ENCODE measurements around the gene ZNF580.

The ZNF580 gene

GRCh38 chr19:55645512-55645881 is 4.7 kb downstream of the ZNF580 start:
- DNase-seq (ENCODE audit: low read depth in 2 of 2), result no peak

GRCh38 chr19:55646889-55647731 is 6.3 kb downstream of the ZNF580 start:
- no peak for DNase-seq (ENCODE audit: low read depth in 2 of 2)

GRCh38 chr19:55647732-55648584 is 7.2 kb downstream of the ZNF580 start, which contains the start of gene CCDC106:
TSS of gene CCDC106 (plus strand) at chr19:55648212. CDS start at chr19:55649047, 835 bp downstream.
- peak; percentile 49 to 54 for DNase-seq (ENCODE audit: low read depth in 2 of 2)

- DNase-seq (ENCODE audit: low read depth in 2 of 2), result no peak
Observed at GRCh38 chr19:55648585-55649267, 7.9 kb downstream of the ZNF580 start.

DNA sequence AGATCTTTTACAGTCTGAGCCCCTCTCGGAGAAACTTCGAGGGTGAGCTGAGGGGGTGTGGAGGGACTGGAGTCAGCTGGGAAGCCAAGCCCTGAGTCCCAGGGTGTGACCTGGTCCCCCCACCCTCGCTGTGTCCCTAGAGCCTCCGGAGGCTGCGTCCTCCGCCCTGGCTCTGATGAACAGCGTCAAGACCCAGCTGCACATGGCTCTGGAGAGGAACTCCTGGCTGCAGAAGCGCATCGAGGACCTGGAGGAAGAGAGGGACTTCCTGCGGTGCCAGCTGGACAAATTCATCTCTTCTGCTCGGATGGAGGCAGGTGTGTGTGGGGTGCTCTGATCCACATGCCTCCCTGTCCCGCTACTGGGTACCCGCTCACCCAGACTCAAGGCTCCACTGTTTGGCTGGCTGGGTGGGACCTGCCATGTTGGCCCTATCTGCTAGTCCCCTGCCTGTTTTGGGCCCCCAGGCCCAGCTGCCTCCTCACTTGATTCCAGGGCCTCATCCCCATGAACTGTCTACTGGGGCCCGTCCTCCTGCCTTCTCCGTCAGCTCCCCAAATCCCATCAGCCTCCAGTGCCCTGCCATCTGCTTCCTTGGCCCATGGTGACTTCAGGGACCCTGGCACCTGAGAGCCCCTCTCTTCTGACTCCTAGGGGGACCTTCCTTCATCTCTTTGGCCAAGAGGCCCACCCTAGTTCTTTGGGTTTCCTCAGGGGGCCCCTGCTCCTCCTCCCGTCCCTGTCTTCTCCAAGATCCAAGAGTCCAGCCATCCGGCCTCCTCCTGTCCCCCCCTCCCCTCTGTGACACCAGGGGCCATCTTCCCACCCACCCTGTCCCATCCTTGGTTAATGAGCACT is 8.7 kb downstream of the ZNF580 start:
- no peak for DNase-seq (ENCODE audit: low read depth in 2 of 2)

- DNase-seq (ENCODE audit: low read depth in 2 of 2), result no peak
Observed at GRCh38 chr19:55650126-55650557, 9.3 kb downstream of the ZNF580 start.

DNA sequence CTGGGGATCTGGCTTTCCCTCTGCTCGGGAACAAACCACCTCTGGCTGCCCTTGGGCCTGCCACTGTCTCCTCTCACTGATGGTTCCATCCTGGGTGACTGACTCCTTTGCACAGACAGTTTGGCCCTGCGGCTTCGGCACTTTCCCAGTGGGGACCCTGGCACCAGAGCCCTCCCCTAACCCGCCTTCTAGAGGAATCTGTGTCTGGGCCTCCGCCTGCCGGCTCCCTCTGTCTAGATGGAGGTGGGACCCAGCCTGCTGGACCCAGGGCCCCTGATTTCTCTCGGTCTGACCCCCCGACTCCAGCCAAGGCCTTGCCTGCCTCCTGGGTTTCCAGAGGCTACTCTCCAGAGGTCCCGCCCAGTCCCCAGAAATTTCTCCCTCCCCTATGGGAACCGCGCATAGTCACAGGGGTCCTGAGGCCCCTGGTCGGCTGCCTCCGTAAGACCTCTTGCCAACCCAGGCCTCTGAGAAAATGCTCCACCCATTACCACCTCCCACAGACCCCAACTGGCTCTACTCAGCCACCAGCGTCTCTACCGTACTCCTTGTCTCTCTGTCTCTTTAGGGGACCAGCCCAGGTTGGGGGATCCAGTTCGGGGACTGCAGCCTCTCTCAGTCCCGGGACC is 9.9 kb downstream of the ZNF580 start:
- DNase-seq (ENCODE audit: low read depth in 2 of 2), result no peak

DNA sequence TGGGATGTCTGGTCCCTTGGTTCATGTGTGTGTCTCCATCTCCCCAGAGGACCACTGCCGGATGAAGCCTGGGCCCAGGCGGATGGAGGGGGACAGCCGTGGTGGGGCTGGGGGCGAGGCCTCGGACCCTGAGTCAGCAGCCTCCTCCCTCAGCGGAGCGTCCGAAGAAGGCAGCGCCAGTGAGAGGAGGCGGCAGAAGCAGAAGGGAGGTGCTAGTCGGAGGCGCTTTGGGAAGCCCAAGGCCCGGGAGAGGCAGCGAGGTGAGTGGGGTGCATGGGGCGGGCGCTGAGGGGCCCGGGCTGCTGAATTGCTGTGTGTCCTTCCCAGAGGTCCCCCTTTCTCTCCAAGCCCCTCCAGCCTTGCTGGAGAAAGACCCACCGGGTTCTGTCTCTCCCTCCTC is 10.4 kb downstream of the ZNF580 start:
- DNase-seq (ENCODE audit: low read depth in 2 of 2), result no peak

DNA sequence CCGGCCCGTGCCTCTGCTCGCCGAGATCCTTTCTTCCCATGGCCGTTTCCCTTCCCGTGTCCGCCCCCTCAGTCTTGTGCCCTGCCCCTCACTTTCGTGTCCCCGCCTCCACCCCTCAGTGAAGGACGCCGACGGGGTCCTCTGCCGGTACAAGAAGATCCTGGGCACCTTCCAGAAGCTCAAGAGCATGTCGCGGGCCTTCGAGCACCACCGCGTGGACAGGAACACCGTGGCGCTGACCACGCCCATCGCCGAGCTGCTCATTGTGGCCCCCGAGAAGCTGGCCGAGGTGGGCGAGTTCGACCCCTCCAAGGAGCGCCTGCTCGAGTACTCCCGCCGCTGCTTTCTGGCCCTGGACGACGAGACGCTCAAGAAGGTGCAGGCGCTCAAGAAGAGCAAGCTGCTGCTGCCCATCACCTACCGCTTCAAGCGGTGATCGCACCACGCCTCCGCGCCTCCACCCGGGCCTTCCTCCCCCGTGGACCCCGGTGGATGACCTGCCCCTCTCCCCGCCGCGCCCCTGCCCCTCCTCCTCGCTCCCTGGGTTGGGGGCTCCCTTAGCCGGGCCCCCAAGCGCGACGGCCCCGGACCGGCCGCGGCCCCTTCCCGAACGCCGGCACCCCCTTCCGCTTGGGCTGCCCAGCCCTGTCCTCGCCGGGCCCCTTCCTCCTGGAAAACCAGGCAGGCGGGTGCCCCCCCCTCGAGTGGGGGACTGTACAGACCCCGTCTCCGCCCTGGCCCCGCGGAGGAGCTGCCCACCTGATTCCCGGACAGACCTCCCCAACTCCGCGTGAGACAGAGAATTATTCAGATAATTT is 11.7 kb downstream of the ZNF580 start:
- no peak for DNase-seq (ENCODE audit: low read depth in 2 of 2)

DNA sequence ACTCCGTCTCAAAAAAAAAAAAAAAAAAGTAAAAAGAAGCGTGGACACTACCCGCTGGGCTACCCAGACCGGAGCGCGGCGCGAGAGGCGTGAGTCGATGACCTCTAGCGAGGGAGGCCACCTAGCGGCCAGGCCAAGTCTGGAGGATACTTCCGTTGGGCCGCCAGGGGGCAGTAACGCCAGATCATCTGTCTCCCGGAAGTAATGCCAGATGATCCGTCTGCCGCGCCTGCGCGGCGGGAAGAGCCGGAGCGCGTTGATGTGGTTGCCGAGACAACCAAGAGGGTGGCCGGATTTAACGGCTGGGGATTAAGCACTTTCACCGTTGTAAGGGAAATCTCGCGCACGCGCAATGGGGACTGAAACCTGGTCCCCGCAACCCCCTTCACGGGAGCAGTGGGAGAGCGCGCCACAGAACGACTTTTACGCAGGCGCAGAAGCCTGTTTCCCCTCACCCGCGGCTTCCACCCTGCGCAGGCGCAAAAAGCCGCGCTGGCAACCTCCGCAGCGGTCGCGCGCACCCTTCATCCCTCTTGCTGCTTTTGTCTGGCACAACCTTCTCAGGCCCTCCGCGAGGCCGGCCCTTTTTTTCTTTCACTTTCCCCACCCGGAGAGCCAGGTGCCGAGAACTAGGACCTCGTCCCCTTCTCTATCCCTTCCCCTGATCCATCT is 13.0 kb downstream of the ZNF580 start:
- DNase-seq (ENCODE audit: low read depth in 2 of 2), result peak; percentile 98

GRCh38 chr19:55654323-55654867 is 13.6 kb downstream of the ZNF580 start:
- peak; percentile 98 to 99 for DNase-seq (ENCODE audit: low read depth in 2 of 2)

DNA sequence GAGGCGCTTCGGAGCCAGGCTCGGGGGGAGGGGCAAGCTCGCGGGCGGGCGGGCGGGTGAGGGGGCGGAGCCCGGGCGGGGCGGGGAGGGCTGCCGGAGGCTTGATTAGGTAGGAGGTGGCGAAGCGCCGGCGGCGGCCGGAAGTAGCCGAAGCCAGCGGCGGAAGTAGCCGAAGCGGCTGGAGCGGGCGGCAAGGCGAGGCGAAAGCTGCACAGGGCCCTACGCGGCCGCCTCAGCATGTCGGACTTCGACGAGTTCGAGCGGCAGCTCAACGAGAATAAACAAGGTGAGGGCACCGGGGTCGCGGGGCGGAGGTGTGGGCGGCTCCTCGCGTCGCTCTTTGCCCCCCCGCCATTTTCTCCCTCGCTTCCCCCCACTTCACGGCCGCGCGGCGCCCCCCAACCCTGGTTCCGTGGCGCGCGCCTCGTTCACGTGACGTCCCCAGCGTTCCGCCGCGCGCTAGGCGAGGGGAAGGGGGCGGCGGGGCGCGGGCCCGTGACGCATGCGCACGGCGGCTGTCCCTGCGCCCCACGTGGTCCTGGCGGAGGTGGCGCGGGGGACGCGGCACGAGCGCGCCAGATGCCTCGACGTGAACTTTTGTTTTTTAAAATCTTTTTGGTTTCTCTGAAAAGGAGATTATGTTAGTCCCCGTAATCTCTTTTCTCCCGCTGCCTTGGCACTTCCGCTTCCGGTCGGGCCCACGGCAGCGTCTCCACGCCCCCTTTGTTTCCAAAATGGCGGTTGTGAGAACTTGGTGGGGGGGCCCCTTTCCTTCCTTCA is 14.3 kb downstream of the ZNF580 start, which contains the start of gene U2AF2:
Gene U2AF2 (plus strand): TSS at position 168 of the 780 bp plus-strand sequence. CDS start 70 bp downstream, at position 238.
- peak; percentile 73 to 78 for DNase-seq (ENCODE audit: low read depth in 2 of 2)

- no peak for DNase-seq (ENCODE audit: low read depth in 2 of 2)
Observed at GRCh38 chr19:55655648-55656040, 14.8 kb downstream of the ZNF580 start.

GRCh38 chr19:55656552-55656951 is 15.8 kb downstream of the ZNF580 start:
- no peak for DNase-seq (ENCODE audit: low read depth in 2 of 2)

- DNase-seq (ENCODE audit: low read depth in 2 of 2), result no peak
Observed at GRCh38 chr19:55656988-55657747, 16.4 kb downstream of the ZNF580 start.

DNA sequence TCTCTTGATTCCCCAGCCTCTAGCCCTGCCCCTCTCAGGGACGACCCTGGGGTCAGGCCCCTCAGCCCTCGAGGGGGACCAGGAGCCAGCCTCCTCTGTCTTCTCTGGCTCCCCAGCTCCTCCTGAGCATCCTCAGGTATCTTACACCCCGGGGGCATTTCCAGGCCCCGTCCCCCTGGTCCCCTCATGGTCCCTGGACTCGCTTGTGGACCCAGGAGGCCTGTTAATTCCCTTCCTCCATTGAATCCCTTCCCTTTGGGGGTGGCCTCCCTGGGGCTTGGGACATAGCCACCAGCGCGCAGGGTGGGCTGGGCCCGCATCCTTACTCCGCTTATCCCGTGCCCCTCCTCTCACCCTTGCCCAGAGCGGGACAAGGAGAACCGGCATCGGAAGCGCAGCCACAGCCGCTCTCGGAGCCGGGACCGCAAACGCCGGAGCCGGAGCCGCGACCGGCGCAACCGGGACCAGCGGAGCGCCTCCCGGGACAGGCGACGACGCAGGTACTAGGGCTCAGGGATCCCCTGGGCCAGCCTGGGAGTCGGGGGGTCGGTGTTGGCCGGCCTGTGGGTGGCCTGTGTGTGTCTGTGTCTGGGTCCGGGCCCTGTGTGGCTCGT is 18.2 kb downstream of the ZNF580 start:
- no peak for DNase-seq (ENCODE audit: low read depth in 2 of 2)

- no peak for DNase-seq (ENCODE audit: low read depth in 2 of 2)
Observed at GRCh38 chr19:55659822-55660221, 19.0 kb downstream of the ZNF580 start.

All from fibroblast of skin of left biceps (primary cell).